MM.1S (cell line): ENCODE data around the gene PLD4.

Experiments used
- DNase-seq: peaks from one replicate; pipeline ENCODE4 v3.0.0-alpha.2; 2015
- H2AFZ ChIP-seq: fragments of 300-600 bp; sonication (generic); 2 replicates; pipeline ENCODE4 v1.6.0; 2016; ENCODE audit warnings: antibody characterized with exemption, low read length
- H3F3A ChIP-seq: fragments of 300-600 bp; sonication (generic); 2 replicates; pipeline ENCODE4 v1.6.1; 2016; ENCODE audit warnings: mild to moderate bottlenecking, antibody characterized with exemption, low read length, moderate library complexity, mixed read lengths; ENCODE audit not compliant: insufficient read depth
- H3K27ac ChIP-seq: fragments of 300-600 bp; sonication (generic); 2 replicates; pipeline ENCODE4 v1.5.1; 2016; ENCODE audit warnings: mild to moderate bottlenecking, low read length
- H3K27me3 ChIP-seq: fragments of 300-600 bp; sonication (generic); replicated peaks from 2 replicates; pipeline ENCODE4 v1.6.0; 2016; ENCODE audit warnings: low read length; ENCODE audit not compliant: insufficient read depth
- H3K36me3 ChIP-seq: fragments of 300-600 bp; sonication (generic); replicated peaks from 2 replicates; pipeline ENCODE4 v1.6.1; 2016; ENCODE audit warnings: mild to moderate bottlenecking, low read length, mixed read lengths; ENCODE audit not compliant: insufficient read depth
- H3K4me1 ChIP-seq: fragments of 300-600 bp; sonication (generic); 2 replicates; pipeline ENCODE4 v1.6.1; 2016; ENCODE audit warnings: low read length, mixed read lengths
- H3K4me2 ChIP-seq: fragments of 300-600 bp; sonication (generic); 2 replicates; pipeline ENCODE4 v1.6.0; 2016; ENCODE audit warnings: low read depth, low read length
- H3K4me3 ChIP-seq: fragments of 300-600 bp; sonication (generic); 2 replicates; pipeline ENCODE4 v1.5.1; 2016; ENCODE audit warnings: low read length, mixed read lengths
- H3K79me2 ChIP-seq: fragments of 300-600 bp; sonication (generic); 2 replicates; pipeline ENCODE4 v1.6.1; 2016; ENCODE audit warnings: mixed run types, low read length, mixed read lengths
- H3K9ac ChIP-seq: fragments of 300-600 bp; sonication (generic); 2 replicates; pipeline ENCODE4 v1.6.1; 2016; ENCODE audit warnings: low read length, mixed read lengths
- H3K9me2 ChIP-seq: fragments of 300-600 bp; sonication (generic); replicated peaks from 2 replicates; pipeline ENCODE4 v1.6.1; 2016; ENCODE audit warnings: mild to moderate bottlenecking, low read length, mixed read lengths; ENCODE audit not compliant: insufficient read depth
- H3K9me3 ChIP-seq: fragments of 300-600 bp; sonication (generic); replicated peaks from 2 replicates; pipeline ENCODE4 v1.6.1; 2016; ENCODE audit warnings: mild to moderate bottlenecking, low read length, mixed read lengths; ENCODE audit not compliant: insufficient read depth
- H4K20me1 ChIP-seq: fragments of 300-600 bp; sonication (generic); 2 replicates; pipeline ENCODE4 v1.6.1; 2016; ENCODE audit warnings: mild to moderate bottlenecking, low read length, moderate library complexity, mixed read lengths; ENCODE audit not compliant: insufficient read depth
- CTCF ChIP-seq: fragments of 300-600 bp; sonication (generic); IDR thresholded peaks from 2 replicates; pipeline ENCODE4 v1.5.1; 2016; ENCODE audit warnings: antibody characterized with exemption, low read length, mixed read lengths
- EZH2 ChIP-seq: fragments of 300-600 bp; sonication (generic); optimal IDR thresholded peaks from 2 replicates; pipeline ENCODE3; 2017; ENCODE audit warnings: low read depth, mild to moderate bottlenecking, antibody characterized with exemption, low read length, mixed read lengths
- EZH2phosphoT487 ChIP-seq: fragments of 300-600 bp; sonication (generic); IDR thresholded peaks from 2 replicates; pipeline ENCODE4 v1.6.1; 2018; ENCODE audit warnings: antibody characterized with exemption, low read length

Gene PLD4

GRCh38 chr14:104931771-104932675 is 7.3 kb downstream of the PLD4 start:
- H2AFZ ChIP-seq, result no peak overlapping the region
- H4K20me1 ChIP-seq, result no peaks in the 10 kb centered on the region
- TF ChIP-seq EZH2, result no peak
- no peak for TF ChIP-seq CTCF
- H3K9ac ChIP-seq, result no peak overlapping the region
- H3K9me3 ChIP-seq, result no peaks in the 10 kb centered on the region
- H3K4me1 ChIP-seq, result peaks cover 6% of the 10 kb centered on the region
- no peak overlapping the region for H3K4me2 ChIP-seq
- no peaks in the 10 kb centered on the region for H3K79me2 ChIP-seq
- no peak overlapping the region for H3K4me3 ChIP-seq
- no peaks in the 10 kb centered on the region for H3F3A ChIP-seq
- H3K9me2 ChIP-seq, result no peaks in the 10 kb centered on the region
- peaks cover 8% of the 10 kb centered on the region; the same call in 1 of the 2 replicates for H3K27me3 ChIP-seq
- no peak overlapping the region for H3K27ac ChIP-seq
- H3K36me3 ChIP-seq, result no peaks in the 10 kb centered on the region
- no peak for DNase-seq

GRCh38 chr14:104932676-104933631 is 8.3 kb downstream of the PLD4 start:
- Histone ChIP-seq H3K4me3 (no peak overlapping the region), H3K9me2 (no peaks in the 10 kb centered on the region), H3K4me1 (no peaks in the 10 kb centered on the region), H3K27ac (no peak overlapping the region), H3K36me3 (no peaks in the 10 kb centered on the region), H3K9ac (no peak overlapping the region), H2AFZ (no peak overlapping the region), H3K9me3 (no peaks in the 10 kb centered on the region), H4K20me1 (no peaks in the 10 kb centered on the region), H3K27me3 (peaks cover 17% of the 10 kb centered on the region), H3F3A (no peaks in the 10 kb centered on the region), H3K79me2 (no peaks in the 10 kb centered on the region), H3K4me2 (no peak overlapping the region)
- TF ChIP-seq EZH2 (no peak), CTCF (peak; percentile 28), EZH2phosphoT487 (no peak)
- DNase-seq, result peak; percentile 14

- H3K9me2 ChIP-seq, result no peaks in the 10 kb centered on the region
- H3K27ac ChIP-seq, result no peak overlapping the region
- H3K4me1 ChIP-seq, result no peaks in the 10 kb centered on the region
- no peaks in the 10 kb centered on the region for H3K79me2 ChIP-seq
- TF ChIP-seq EZH2phosphoT487 (no peak), EZH2 (no peak), CTCF (no peak)
- no peak overlapping the region for H3K9ac ChIP-seq
- peaks cover 28% of the 10 kb centered on the region for H3K27me3 ChIP-seq
- H3K4me2 ChIP-seq, result no peak overlapping the region
- no peak for DNase-seq
- H2AFZ ChIP-seq, result no peak overlapping the region
- H3K9me3 ChIP-seq, result no peaks in the 10 kb centered on the region
- H3K36me3 ChIP-seq, result no peaks in the 10 kb centered on the region
- H3F3A ChIP-seq, result no peaks in the 10 kb centered on the region
- H4K20me1 ChIP-seq, result no peaks in the 10 kb centered on the region
- no peak overlapping the region for H3K4me3 ChIP-seq
Observed at GRCh38 chr14:104933746-104934733, 9.4 kb downstream of the PLD4 start.
